Measurements from ENCODE around the gene DNASE1L3.

DNASE1L3 gene

DNA sequence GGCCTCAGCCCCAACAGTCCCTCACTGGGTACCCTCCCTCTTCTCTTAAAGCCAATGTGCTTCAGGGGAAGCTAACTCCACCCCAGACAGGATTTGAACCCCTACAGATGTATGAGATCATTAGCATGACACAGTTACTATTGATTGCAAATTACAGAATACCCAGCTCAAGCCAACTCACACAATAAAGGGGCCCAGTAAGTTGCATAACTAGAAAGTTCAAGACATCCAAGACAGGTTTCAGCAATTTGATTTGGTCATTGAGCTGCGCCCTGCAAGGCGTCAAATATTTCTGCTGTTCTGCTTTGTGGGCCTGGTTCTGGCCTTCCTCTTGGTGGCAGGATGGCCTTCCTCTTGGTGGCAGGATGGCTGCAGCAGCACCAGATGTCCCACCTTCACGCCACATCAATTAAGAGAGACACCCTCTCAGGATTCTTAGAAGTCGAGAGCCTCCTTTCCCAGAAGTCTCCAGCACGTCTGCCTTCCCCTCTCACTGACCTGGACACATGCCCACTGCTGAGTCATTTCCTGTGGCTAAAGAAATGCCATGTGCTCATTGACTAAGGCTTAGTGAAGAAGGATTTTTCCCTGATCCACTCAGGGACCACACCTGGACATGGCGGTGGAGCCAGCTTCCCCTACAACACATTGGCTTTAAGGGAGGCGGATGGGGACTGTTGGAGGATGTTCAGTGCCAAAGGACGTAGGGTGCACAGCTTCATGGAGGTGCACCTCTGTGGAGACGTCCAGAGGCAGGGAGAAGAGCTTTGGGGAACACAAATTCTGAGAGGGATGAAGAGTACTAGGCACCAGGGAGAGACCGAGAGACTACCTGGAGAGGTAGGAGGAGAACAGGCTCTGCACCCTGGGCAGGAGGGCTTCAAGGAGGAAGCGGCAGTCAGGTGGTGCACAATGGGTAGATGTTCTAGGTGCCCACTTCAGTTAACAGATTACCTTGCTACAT, 49.1 kb downstream of the DNASE1L3 start:
- DNase-seq (ENCODE audit: low read depth in 2 of 2) = no peak

DNA sequence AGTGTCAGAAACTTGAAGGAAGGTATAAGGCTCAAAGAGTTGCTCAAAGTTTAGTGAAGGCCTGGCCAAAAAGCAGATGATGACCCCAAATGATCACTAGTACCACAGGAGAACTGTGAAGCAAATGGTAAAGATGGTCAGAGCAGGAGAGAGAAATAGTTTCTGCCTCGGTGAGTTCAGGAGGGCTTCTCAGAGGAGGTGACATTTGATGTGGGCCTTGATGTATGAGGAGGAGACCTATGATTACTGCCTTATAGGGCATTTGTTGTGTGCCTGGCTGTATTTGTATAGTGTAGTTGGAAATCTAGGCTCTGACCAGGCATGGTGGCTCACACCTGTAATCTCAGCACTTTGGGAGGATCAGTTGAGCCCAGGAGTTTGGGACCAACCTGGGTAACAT, 50.4 kb downstream of the DNASE1L3 start:
- no peak for DNase-seq (ENCODE audit: low read depth in 2 of 2)

DNA sequence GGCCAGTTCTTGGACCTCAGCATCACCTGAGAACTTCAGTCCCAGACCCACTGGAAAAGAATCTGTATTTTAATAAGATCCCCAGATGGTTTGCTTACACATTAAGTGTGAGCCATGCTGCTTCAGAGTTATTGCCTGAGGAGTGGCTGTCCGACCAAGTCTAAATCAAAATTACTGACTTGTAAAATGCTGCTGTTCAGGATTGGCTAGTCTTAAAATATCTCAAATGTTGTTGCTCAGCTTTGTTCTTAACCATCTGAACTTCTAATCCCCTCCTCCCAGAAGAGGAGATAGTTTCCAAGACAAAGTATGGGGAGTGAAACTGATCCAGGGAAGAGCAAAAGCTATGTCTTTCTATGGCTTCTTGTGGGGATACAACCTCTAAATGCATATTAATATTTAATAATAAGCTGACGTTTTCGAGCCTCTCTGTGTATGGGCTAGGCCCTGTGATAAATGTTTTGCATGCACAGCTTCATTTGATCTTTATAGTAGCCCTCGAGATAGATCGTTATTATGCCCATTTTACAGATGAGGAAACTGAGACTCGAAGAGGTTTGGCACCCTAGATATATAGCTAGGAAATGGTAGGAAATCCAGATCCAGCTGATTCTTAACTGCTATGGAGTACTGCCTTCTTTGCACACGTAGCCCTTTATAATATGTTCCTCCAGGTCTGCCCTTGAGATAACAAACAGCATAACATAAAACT, 52.2 kb downstream of the DNASE1L3 start:
- no peak for DNase-seq (ENCODE audit: low read depth in 2 of 2)

DNA sequence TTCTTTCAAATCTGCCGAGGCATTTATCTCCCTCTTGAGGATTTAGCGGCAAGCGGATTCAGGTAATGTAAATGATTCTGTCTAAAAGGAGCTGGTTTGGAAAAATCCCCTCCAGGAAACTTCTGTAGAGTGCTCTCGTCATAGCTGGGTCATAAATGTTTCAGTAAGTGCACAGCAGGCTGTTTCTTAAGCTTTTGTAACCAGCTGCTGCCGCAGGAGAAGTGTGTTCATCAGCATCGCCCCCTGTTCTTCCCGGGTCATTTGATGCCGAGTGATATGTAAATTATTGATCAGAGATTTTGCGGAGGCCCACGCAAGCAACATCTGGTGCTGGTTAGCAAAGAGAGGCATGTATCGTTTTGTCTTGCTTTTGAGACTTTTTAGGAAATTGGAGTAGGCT, 53.1 kb downstream of the DNASE1L3 start:
- no peak for DNase-seq (ENCODE audit: low read depth in 2 of 2)

DNA sequence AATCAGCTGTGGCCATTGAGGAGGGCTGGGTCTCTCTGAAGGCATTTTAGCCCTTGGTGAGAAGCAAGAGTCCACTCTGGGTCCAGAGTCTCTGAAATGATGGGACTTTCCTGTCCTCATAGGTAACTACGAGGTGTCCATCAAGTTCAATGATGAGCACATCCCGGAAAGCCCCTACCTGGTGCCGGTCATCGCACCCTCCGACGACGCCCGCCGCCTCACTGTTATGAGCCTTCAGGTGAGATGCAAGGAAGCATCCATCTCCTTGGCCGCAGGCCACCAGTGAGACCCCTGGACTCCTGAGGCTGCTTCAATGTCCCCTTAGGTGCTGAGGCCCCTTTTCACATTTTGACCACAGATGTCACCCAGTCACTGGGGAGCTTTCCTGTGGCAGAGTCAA, 54.9 kb downstream of the DNASE1L3 start:
- DNase-seq (ENCODE audit: low read depth in 2 of 2) = no peak

DNA sequence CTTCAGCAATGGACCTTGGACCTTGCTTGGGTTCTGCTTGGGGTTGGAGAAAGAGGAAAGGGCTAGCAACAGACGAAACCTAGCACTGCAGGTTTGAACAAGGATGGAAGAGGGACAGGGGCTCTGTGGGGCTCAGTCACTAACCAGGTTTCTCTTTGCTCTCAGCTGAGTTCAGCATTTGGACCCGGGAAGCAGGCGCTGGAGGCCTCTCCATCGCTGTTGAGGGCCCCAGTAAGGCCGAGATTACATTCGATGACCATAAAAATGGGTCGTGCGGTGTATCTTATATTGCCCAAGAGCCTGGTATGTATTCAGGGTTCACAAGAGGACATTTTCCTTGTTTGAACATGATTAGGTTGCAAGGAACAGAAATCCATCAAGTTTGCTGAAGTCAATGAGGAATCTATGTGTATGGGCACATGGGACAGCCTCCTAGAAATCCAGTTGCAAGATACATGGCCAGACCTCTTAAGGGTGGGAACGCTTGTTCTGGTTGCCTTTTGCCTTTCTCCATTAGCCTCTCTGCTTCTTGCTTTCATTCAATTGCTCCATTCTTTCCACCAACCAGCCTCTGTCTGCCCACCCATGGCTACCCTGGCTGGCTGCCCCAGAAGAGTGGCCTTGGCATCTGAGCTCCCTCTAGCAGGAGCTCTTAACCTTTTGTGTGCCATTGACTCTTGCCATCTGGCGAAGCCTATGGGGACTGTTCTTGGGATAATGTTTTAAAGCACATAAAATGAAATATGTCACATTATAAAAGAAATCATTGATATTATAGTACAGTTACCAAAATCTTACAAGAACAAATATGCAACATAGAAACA, 55.9 kb downstream of the DNASE1L3 start:
- no peak for DNase-seq (ENCODE audit: low read depth in 2 of 2)

DNA sequence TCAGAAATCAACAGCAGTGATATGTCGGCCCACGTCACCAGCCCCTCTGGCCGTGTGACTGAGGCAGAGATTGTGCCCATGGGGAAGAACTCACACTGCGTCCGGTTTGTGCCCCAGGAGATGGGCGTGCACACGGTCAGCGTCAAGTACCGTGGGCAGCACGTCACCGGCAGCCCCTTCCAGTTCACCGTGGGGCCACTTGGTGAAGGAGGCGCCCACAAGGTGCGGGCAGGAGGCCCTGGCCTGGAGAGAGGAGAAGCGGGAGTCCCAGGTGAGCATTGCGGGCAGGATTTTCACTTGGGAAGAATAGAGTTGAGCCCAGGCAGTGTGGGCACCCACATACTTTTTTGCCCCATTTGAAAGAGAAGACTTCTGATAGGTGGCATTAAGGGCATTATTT, 57.4 kb downstream of the DNASE1L3 start:
- no peak for DNase-seq (ENCODE audit: low read depth in 2 of 2)

DNA sequence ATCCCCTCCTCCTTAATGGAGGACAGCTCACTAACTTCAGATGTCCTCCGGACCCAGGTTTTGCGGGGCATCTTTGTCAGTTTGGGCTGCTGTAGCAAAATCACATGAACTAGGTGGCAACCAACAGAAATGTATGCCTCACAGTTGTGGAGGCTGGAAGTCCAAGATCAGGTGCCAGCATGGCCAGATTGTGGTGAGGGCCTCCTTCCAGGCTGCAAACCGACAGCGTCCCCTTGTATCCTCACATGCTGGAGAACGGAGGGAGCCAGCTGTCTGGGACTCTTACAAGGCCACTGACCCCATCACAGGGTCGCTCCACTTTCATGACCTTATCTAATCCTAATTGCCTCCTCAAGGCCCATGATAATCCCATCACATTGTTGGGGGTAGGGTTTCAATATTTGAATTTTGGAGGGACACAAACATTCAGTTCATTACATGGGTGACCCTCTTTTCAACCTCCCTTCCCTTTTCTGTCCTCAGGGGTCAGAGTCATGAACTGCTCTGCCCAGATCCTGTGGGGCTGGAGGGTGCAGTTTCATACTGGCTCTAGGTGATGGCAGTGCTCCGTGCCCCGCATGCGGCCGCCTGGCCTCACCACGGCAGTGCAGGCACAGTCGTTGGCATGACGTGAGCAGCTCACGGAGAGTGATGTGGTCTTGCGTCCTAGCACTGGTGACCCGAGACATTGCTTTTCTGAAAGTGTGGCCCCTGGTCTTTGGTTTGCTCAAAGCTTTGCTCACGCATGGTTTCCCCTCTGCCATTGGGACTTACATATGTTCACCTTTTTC, 58.4 kb downstream of the DNASE1L3 start:
- no peak for DNase-seq (ENCODE audit: low read depth in 2 of 2)

DNA sequence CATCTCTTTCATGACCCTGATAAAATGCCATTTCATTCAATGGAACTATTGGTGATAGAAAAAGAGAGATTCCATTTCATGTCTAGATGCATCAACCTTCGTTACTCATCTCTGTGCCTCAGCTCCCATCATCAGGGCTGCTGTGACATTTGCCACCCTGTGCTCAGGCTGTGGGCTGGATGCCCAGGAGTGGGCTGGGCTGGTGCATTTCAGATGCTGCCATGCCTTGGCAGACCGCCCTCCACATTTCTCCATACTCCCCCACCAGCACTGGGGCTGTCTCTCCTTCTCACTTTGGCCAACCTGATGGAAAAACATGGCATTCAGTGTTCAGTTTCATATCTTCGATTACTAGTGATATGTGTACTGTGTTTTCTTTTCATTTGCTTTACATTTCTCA, 59.1 kb downstream of the DNASE1L3 start:
- no peak for DNase-seq (ENCODE audit: low read depth in 2 of 2)

DNA sequence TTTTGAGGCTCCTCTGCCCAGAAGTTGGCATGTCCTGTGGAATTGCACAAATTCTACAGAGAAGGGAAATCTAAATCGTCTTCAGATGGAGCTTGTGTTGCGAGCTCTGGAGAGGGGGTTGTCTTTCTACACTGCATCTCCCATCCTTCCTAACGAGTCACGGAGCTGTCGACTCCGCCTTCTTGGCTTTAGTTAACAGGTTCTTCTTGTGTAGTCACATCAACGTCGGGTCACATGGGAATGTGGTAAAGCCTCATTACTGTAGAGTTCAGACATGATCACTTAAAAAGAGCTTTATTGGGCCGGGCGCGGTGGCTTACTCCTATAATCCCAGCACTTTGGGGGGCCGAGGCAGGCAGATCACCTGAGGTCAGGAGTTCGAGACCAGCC, 60.0 kb downstream of the DNASE1L3 start:
- no peak for DNase-seq (ENCODE audit: low read depth in 2 of 2)

DNA sequence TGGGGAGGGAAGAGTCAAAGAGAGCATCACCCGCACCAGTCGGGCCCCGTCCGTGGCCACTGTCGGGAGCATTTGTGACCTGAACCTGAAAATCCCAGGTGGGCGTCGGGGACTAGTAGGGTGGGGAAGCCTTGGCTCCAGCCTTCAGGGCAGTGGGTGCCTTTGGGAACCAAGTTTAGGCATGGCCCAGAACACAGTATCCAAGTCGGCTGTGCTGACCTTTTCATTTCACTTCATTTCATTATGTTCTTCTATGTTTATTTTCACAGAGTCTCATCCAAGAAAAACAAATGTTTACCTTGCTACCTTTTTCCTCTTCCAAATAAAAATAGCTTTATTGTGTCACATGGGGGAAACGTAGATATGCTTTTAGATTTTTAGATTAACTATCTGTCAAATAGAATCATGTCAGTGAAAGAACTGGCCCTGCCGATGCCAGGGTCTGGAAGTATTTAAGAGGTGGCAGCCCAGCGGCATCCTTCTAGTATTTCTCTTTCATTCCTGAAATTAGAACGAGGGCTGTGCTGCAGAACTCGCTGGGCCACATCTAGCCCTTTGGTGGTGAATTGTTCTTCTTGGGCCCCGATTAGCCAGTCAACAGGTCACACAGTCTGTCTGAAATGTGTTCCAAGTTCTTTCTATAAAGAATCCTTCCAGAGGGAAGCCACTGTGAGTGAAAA, 60.5 kb downstream of the DNASE1L3 start:
- no peak for DNase-seq (ENCODE audit: low read depth in 2 of 2)

DNA sequence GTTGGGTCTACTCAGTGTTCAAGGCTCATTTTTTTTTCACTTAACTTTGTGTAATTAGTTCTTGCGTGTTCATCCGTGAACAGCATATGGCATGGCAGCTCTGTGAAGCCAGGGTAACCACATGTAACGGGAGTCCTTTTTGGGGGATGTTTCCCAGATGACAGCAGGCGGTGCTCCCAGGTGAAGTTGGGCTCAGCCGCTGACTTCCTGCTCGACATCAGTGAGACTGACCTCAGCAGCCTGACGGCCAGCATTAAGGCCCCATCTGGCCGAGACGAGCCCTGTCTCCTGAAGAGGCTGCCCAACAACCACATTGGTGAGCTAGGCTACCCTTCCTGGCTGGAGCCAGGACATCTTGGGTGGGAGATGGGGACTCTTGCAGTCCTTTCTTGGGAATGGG, 62.7 kb downstream of the DNASE1L3 start:
- DNase-seq (ENCODE audit: low read depth in 2 of 2) = no peak

DNA sequence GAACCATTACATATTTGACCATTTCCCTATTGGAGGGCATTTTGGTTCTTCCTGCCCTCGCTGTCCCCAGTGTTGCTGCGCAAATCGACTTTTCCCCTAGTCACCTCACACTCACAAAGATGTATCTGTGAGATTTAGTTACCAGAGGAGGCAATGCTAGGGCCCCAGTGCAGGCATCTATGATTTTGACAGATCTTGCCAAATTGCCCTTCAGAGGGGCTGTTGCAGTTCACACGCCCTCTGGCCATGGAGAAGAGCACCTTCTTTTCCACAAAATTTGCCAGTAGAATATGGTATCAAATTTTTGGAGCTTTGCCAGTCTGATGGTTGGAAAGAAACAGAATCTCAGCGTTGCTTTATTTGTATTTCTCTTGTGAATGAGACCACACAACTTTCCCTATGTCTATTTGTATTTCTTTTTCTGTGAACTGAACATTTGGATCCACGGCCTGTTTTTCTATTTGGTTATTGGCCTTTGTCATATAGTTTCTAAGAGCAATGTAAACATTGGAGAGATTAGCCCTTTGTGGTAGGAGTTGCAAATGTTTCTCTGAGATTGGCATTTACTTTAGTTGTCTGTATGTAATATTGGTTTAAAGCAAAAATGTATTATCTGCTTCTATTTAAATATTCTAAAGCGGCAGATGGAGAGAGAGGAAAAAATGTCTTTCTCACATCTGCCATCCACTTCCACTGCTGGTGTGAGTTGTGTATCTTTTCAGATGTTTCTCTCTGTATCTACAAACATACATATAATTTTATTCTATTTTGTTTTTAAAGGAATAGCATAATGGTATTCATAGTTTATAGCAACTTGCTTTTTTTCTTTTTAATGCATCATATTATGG, 66.1 kb downstream of the DNASE1L3 start:
- DNase-seq (ENCODE audit: low read depth in 2 of 2) = no peak

DNA sequence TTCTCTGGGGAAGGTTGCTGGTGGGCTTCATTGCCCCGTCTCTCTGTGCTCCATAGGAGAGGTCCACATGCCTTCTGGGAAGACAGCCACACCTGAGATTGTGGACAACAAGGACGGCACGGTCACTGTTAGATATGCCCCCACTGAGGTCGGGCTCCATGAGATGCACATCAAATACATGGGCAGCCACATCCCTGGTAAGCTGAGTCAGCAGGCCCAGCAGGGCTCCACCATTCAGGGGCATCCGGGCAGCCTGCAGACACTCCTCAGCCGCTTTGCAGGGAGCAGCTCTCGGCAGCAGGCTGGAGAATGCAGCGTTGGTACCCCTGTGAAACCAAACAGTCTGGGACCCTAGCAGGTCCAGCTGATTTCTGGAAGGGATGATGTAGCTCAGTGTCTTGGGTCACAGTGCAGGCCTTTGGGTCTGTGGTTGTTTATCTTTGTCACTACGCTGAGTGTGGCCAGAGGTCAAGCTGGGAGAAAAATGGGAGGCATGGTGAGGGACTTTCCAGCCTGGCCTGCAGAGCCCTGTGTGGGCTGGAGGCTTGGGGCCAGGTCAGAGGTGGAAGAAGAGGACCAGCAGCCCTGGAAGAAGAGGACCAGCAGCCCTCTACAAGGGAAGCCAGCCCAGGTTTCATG, 67.2 kb downstream of the DNASE1L3 start:
- DNase-seq (ENCODE audit: low read depth in 2 of 2) = no peak
